ENCODE data around the gene ATP9A.

Gene ATP9A

GRCh38 chr20:51702556-51702955, 65.6 kb downstream of the ATP9A start:
- Histone ChIP-seq H4K20me1 (ENCODE audit: insufficient read depth, low read length) (no peaks in the 10 kb centered on the region), H3K27ac (ENCODE audit: low read depth, low read length, poor library complexity, severe bottlenecking) (no peak overlapping the region), H3K4me1 (ENCODE audit: insufficient read depth, low read length, severe bottlenecking) (no peaks in the 10 kb centered on the region)

GRCh38 chr20:51700809-51701285, 67.3 kb downstream of the ATP9A start:
- no peaks in the 10 kb centered on the region for H3K4me1 ChIP-seq (ENCODE audit: insufficient read depth, low read length, severe bottlenecking)
- TF ChIP-seq EZH2 (IDR thresholded peaks at IDR 0.05; ENCODE audit: borderline replicate concordance, low read length): no peak
- TF ChIP-seq, protein P1, sequence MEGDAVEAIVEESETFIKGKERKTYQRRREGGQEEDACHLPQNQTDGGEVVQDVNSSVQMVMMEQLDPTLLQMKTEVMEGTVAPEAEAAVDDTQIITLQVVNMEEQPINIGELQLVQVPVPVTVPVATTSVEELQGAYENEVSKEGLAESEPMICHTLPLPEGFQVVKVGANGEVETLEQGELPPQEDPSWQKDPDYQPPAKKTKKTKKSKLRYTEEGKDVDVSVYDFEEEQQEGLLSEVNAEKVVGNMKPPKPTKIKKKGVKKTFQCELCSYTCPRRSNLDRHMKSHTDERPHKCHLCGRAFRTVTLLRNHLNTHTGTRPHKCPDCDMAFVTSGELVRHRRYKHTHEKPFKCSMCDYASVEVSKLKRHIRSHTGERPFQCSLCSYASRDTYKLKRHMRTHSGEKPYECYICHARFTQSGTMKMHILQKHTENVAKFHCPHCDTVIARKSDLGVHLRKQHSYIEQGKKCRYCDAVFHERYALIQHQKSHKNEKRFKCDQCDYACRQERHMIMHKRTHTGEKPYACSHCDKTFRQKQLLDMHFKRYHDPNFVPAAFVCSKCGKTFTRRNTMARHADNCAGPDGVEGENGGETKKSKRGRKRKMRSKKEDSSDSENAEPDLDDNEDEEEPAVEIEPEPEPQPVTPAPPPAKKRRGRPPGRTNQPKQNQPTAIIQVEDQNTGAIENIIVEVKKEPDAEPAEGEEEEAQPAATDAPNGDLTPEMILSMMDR (IDR thresholded peaks at IDR 0.05; ENCODE audit: low read length): peak; percentile 66
- H3K27me3 ChIP-seq (ENCODE audit: insufficient read depth, low read length): peaks cover 3% of the 10 kb centered on the region; the same call in 1 of the 2 replicates
- no peaks in the 10 kb centered on the region for H3F3A ChIP-seq (ENCODE audit: insufficient read depth, low read length)
- H3K9ac ChIP-seq (ENCODE audit: low read length): no peak overlapping the region
- no peak overlapping the region for H3K27ac ChIP-seq (ENCODE audit: low read depth, low read length, poor library complexity, severe bottlenecking)
- H4K20me1 ChIP-seq (ENCODE audit: insufficient read depth, low read length): no peaks in the 10 kb centered on the region
- H3K36me3 ChIP-seq (ENCODE audit: insufficient read depth, low read length): no peaks in the 10 kb centered on the region
- no peaks in the 10 kb centered on the region for H3K9me3 ChIP-seq (ENCODE audit: low read length)
- no peaks in the 10 kb centered on the region for H3K79me2 ChIP-seq (ENCODE audit: insufficient read depth, low read length)
- H2AFZ ChIP-seq (ENCODE audit: low read length): no peak overlapping the region
- H3K4me3 ChIP-seq (ENCODE audit: low read depth, low read length, poor library complexity, severe bottlenecking): no peak overlapping the region
- H3K4me2 ChIP-seq (ENCODE audit: low read length): no peak overlapping the region
- no peaks in the 10 kb centered on the region for H3K9me2 ChIP-seq (ENCODE audit: low read depth, low read length)

More at GRCh38 chr20:51702556-51702955, 65.6 kb downstream of the ATP9A start:
- no peaks in the 10 kb centered on the region for H3K9me2 ChIP-seq (ENCODE audit: low read depth, low read length)
- H3F3A ChIP-seq (ENCODE audit: insufficient read depth, low read length): no peaks in the 10 kb centered on the region
- TF ChIP-seq, protein P1 (IDR thresholded peaks at IDR 0.05; ENCODE audit: low read length): no peak
- no peak for TF ChIP-seq EZH2 (IDR thresholded peaks at IDR 0.05; ENCODE audit: borderline replicate concordance, low read length)
- no peaks in the 10 kb centered on the region for H3K79me2 ChIP-seq (ENCODE audit: insufficient read depth, low read length)
- H3K27me3 ChIP-seq (ENCODE audit: insufficient read depth, low read length): peaks cover 3% of the 10 kb centered on the region; the same call in 1 of the 2 replicates
- H3K4me3 ChIP-seq (ENCODE audit: low read depth, low read length, poor library complexity, severe bottlenecking): no peak overlapping the region
- H3K36me3 ChIP-seq (ENCODE audit: insufficient read depth, low read length): no peaks in the 10 kb centered on the region
- no peak overlapping the region for H3K9ac ChIP-seq (ENCODE audit: low read length)
- H2AFZ ChIP-seq (ENCODE audit: low read length): no peak overlapping the region
- H3K4me2 ChIP-seq (ENCODE audit: low read length): no peak overlapping the region
- no peaks in the 10 kb centered on the region for H3K9me3 ChIP-seq (ENCODE audit: low read length)

DNA sequence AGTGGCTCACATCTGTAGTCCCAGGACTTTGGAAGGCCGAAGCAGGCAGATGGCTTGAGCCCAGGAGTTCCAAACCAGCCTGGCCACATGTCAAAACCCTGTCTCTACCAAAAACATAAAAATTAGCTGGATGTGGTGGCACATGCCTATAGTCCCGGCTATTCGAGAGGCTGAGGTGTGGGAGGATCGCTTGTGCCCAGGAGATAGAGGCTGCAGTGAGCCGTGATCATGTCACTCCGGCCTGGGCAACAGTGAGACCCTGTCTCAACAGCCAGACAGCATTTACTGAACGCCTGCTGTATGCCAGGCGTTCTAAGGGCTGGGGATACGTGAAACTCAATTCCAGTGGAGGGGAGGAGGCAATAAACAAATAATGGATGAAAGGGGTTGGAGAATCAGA, 69.9 kb downstream of the ATP9A start:
- no peaks in the 10 kb centered on the region for H4K20me1 ChIP-seq (ENCODE audit: insufficient read depth, low read length)
- no peaks in the 10 kb centered on the region for H3K79me2 ChIP-seq (ENCODE audit: insufficient read depth, low read length)
- no peaks in the 10 kb centered on the region for H3K9me2 ChIP-seq (ENCODE audit: low read depth, low read length)
- no peaks in the 10 kb centered on the region for H3F3A ChIP-seq (ENCODE audit: insufficient read depth, low read length)
- no peak overlapping the region for H3K4me3 ChIP-seq (ENCODE audit: low read depth, low read length, poor library complexity, severe bottlenecking)
- no peaks in the 10 kb centered on the region for H3K9me3 ChIP-seq (ENCODE audit: low read length)
- no peak overlapping the region for H2AFZ ChIP-seq (ENCODE audit: low read length)
- H3K27ac ChIP-seq (ENCODE audit: low read depth, low read length, poor library complexity, severe bottlenecking): no peak overlapping the region
- H3K36me3 ChIP-seq (ENCODE audit: insufficient read depth, low read length): no peaks in the 10 kb centered on the region
- H3K27me3 ChIP-seq (ENCODE audit: insufficient read depth, low read length): peaks cover 3% of the 10 kb centered on the region; the same call in 1 of the 2 replicates
- no peak overlapping the region for H3K4me2 ChIP-seq (ENCODE audit: low read length)
- no peak overlapping the region for H3K9ac ChIP-seq (ENCODE audit: low read length)
- H3K4me1 ChIP-seq (ENCODE audit: insufficient read depth, low read length, severe bottlenecking): no peaks in the 10 kb centered on the region
- TF ChIP-seq EZH2 (IDR thresholded peaks at IDR 0.05; ENCODE audit: borderline replicate concordance, low read length): no peak
- TF ChIP-seq, protein P1 (IDR thresholded peaks at IDR 0.05; ENCODE audit: low read length): no peak
